GM20000 (cell line): Measurements from ENCODE around the gene LIG1.

Source experiments
- DNase-seq: peaks from one replicate; pipeline ENCODE4 v3.0.0; 2012; ENCODE audit warnings: low spot score
- TF ChIP-seq, protein P1 (sequence below): IDR thresholded peaks from 2 replicates; pipeline ENCODE4 v1.5.1; 2012; ENCODE audit warnings: mild to moderate bottlenecking, control low read depth; ENCODE audit errors: extremely low read depth, missing control alignments

LIG1 gene

DNA sequence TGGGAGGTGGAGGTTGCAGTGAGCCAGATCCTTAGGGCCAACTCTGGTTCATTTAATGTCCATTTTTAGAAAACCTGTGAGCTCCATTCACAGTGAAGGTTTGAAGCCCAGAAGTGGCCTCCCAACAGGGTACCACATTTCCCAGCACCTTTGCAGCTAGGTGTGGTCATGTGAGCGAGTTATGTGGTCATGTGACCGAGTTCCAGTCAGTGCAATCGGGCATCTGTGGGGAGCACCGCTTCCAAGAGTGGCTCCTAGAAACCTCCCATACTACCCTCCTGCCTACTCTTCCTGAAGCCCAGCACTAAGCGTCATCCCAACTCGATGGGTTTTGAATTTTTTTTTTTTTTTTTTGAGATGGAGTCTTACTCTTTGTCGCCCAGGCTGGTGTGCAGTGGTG lies 58.9 kb downstream of the LIG1 start:
- DNase-seq = no peak
- TF ChIP-seq, protein P1, sequence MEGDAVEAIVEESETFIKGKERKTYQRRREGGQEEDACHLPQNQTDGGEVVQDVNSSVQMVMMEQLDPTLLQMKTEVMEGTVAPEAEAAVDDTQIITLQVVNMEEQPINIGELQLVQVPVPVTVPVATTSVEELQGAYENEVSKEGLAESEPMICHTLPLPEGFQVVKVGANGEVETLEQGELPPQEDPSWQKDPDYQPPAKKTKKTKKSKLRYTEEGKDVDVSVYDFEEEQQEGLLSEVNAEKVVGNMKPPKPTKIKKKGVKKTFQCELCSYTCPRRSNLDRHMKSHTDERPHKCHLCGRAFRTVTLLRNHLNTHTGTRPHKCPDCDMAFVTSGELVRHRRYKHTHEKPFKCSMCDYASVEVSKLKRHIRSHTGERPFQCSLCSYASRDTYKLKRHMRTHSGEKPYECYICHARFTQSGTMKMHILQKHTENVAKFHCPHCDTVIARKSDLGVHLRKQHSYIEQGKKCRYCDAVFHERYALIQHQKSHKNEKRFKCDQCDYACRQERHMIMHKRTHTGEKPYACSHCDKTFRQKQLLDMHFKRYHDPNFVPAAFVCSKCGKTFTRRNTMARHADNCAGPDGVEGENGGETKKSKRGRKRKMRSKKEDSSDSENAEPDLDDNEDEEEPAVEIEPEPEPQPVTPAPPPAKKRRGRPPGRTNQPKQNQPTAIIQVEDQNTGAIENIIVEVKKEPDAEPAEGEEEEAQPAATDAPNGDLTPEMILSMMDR = no peak

DNA sequence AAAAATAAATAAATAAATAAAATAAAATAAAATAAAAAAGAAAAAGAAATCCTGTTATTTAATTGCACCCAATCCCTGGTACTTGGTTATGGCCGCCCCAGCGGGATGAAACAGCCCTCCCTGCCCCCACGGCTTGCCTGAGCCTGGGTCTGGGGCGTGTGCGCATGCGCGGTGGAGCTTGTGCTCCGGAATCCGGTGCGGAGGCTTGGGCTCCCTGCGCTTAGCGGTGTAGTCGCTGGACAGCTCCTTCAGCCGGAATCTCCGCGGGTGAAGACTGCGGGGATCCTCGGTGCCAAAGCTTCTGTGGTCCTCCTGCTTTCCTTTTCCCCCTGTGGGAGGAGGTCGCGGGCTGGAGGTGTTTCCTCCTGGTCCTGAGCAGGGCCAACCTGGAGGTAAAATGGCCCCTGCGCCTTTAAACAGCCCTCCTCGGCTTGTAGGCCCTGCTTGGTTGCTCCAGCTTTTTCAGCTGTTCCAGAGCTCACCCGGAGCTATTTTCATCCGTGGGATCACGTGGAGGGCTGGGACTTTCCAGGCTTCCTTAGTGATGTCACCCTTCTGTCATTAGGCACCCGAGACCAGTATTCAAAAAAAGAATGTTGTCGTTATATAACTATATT lies 59.7 kb downstream of the LIG1 start, which contains the start of gene PLA2G4C:
PLA2G4C (minus strand) TSS at position 468 of the 617 bp plus-strand sequence. CDS start 4,288 bp downstream, outside the sequence.
- DNase-seq = peak; percentile 94
- TF ChIP-seq, protein P1 = no peak

DNA sequence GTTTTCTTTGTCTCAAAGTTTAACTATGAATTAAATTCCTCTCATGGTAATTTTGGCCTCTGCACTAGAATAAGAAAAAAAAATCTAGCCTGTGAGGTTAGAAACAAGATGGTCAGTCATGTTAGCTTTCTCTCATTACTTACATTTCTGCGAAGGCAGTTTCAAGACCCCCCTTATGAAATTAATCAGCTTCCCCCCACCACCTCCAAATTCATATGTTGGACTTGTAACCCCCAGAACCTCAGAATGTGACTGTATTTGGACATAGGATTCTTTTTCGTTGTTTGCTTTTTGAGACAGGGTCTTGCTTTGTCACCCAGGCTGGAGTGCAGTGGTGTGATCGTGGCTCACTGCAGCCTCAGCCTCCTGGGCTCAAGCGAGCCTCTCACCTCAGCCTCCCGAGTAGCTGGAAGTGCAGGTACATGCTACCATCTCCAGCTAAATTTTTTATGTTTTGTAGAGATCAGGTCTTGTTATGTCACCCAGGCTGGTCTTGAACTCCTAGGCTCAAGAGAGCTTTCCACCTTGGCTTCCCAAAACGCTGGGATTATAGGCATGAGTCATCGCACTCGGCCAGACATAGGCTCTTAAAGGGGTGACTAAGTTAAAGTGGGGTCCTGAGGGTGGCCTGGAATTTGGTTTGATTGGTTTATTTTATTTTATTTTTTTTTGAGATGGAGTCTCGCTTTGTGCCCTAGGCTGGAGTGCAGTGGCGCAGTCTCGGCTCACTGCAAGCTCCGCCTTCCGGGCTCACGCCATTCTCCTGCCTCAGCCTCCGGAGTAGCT lies 61.0 kb downstream of the LIG1 start:
- TF ChIP-seq, protein P1 = no peak
- no peak for DNase-seq

DNA sequence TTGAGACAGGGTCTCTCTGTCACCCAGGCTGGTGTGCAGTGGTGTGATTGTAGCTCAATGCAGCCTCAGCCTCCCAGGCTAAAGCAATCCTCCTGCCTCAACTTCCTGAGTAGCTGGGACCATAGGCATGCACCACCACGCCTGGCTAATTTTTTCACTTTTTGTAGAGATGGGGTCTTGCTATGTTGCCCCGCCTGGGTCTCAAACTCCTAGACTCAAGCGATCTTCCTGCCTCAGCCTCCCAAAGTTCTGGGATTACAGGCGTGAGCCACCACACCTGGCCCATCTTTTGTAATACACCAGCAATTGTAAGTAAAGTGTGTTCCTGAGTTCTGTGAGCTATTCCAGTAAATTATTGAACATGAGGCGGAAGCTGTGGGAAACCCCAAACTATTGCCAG lies 66.2 kb downstream of the LIG1 start:
- no peak for DNase-seq
- TF ChIP-seq, protein P1 = no peak

DNA sequence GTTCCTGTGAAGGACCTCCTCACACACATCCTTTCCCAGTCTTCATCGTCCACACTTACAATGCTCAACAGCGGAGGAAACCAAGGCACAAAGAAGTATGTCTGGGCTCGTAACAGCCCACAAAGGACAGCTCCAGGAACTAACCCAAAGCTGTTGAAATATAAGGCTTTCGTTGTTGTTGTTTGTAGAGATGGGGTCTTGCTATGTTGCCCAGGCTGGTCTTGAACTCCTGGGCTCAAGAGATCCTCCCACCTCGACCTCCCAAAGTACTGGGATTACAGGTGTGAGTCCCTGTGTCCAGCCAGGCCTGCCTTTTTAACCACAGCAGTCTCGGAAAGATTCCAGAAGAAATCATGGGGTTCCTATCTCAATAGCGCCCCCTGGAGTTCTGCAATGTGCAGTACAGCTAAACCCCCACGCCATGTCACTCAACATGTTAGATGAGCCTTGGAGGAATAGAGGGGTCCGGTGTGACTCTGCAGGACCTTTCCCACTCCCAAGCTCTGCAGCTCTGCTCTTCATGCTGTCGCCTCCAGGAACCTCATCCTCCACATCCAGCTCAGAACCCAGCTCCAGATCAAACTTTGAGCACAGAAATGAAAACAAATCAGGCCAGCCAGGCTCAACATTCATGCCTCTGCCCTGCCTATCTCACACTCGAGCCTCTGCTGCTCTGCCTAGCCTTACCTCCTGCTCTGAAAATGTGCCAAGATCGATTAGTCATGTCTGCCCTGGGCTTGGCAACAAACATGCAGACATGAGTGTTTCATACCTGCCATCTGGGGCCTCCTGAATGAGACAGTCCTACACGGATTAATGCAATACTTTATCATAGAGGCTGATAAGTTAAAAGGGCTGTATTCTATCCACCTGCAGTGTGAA lies 67.0 kb downstream of the LIG1 start:
- DNase-seq = peak; percentile 60

DNA sequence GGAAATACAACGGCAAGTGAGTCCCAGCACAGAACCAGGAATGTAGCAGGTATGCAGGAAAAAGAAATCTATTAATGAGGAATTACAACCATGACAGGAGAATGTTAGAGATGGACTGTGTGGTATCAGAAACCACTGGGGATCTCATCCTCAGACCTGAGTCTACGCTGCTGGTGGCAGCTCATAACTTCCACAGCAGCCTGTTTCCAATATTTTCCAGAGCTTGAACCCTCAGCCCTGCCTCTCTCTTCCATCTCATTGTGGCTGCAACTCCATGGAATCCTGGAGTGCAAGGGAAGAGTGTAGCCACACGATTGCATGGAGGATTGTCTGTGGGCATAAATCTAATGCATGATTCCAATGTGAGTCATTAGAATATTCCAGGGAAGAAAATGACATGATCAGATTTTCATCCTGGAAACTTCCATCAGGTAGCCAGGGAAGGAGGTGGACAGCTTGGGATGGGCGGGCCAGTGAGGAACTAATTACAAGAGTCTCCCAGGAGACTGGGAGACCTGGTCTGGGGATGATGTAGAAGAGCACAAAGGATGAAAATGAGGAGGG lies 74.5 kb downstream of the LIG1 start:
- TF ChIP-seq, protein P1 = no peak

More for the DNA sequence above, 67.0 kb downstream of the LIG1 start:
- TF ChIP-seq, protein P1 = peak; percentile 28

More for the DNA sequence above, 74.5 kb downstream of the LIG1 start:
- DNase-seq = no peak
